A549 (cell line): ENCODE data around the gene PRELP. TPM values are rescaled to one million over a fixed set of nuclear protein-coding genes. Genes with fewer than 3 reads are reported as not detected.

Experiments
- ATAC-seq, 2 experiments: fragments of 200-7000 bp in 1 of 2; fragments of >200 bp in 1 of 2; cut with Nextera tagmentation in 1 of 2; cut with Tn5 transposase in 1 of 2; 3 replicates each; pipeline versions ENCODE4 v1.8.0 to v1.9.1; 2018 to 2020; ENCODE audit warnings: mild to moderate bottlenecking in 1 of 2, moderate library complexity in 1 of 2
- CTCF ChIA-PET: fragments of 300-600 bp; sonication (Branson Sonifier 250); formaldehyde crosslinking; extraction: SDS; loops from one replicate; lab custom pipeline; 2021; ENCODE audit warnings: antibody characterized with exemption, inconsistent platforms; lab: Yijun Ruan, JAX
- POLR2A ChIA-PET: fragments of 350-600 bp; formaldehyde crosslinking; extraction: SDS; loops from one replicate; lab custom pipeline; 2021; ENCODE audit warnings: antibody characterized with exemption, inconsistent platforms; lab: Yijun Ruan, JAX
- DNase-seq, 2 experiments: peaks; one replicate each; pipeline versions ENCODE4 v3.0.0 to v3.0.0-alpha.2; 2011 to 2016; ENCODE audit warnings: low read depth in 1 of 2, low spot score in 1 of 2
- FAIRE-seq: peaks from 2 replicates; lab custom pipeline; 2011; peaks lifted over from hg19 to GRCh38; lab: Jason Lieb, UNC
- H3K27ac ChIP-seq, 2 experiments: fragments of >200 bp; sonication (Bioruptor Twin); formaldehyde crosslinking; 3 replicates each; pipeline ENCODE4 v1.5.1; 2016 to 2017
- H3K4me1 ChIP-seq: fragments of >200 bp; sonication (Bioruptor Twin); formaldehyde crosslinking; 3 replicates; pipeline ENCODE4 v1.6.1; 2016
- H3K4me2 ChIP-seq: fragments of >200 bp; sonication (Bioruptor Twin); formaldehyde crosslinking; 3 replicates; pipeline ENCODE4 v1.6.1; 2016
- H3K4me3 ChIP-seq: fragments of >200 bp; sonication (Bioruptor Twin); formaldehyde crosslinking; 3 replicates; pipeline ENCODE4 v1.5.1; 2016
- H3K9me3 ChIP-seq: fragments of >200 bp; sonication (Bioruptor Twin); formaldehyde crosslinking; 3 replicates; pipeline ENCODE4 v1.6.1; 2016
- ATOH8 ChIP-seq: fragments of 250-450 bp; sonication (Bioruptor Pico); IDR thresholded peaks from 2 replicates; pipeline ENCODE4 v1.5.0; 2020; ENCODE audit warnings: low read depth, mild to moderate bottlenecking, moderate library complexity
- CHD2 ChIP-seq: fragments of 150-350 bp; IDR thresholded peaks from 2 replicates; pipeline ENCODE4 v1.6.1; 2014; ENCODE audit warnings: low read length; ENCODE audit not compliant: partially characterized antibody
- CTCF ChIP-seq: fragments of >200 bp; sonication (Bioruptor Twin); formaldehyde crosslinking; IDR thresholded peaks from 3 replicates; pipeline ENCODE4 v1.5.1; 2016
- EHF ChIP-seq: fragments of 250-450 bp; sonication (Bioruptor Pico); IDR thresholded peaks from 2 replicates; pipeline ENCODE4 v1.5.0; 2020; ENCODE audit warnings: mild to moderate bottlenecking
- ESRRA ChIP-seq: fragments of 150-350 bp; IDR thresholded peaks from 2 replicates; pipeline ENCODE4 v1.6.1; 2014; ENCODE audit warnings: mild to moderate bottlenecking, low read length, borderline replicate concordance
- FOSB ChIP-seq: fragments of 250-450 bp; sonication (Bioruptor Pico); IDR thresholded peaks from 2 replicates; pipeline ENCODE4 v1.5.0; 2020; ENCODE audit warnings: mild to moderate bottlenecking, moderate library complexity
- FOXS1 ChIP-seq: fragments of 250-450 bp; sonication (Bioruptor Pico); IDR thresholded peaks from 2 replicates; pipeline ENCODE4 v1.5.0; 2020; ENCODE audit warnings: mild to moderate bottlenecking, moderate library complexity
- HEYL ChIP-seq: fragments of 250-450 bp; sonication (Bioruptor Pico); IDR thresholded peaks from 2 replicates; pipeline ENCODE4 v1.8.0; 2021; ENCODE audit warnings: mild to moderate bottlenecking, moderate library complexity
- JUN ChIP-seq, 2 experiments: fragments of >200 bp; sonication (Bioruptor Twin); formaldehyde crosslinking; IDR thresholded peaks; 2 replicates in 1 of 2; 3 replicates in 1 of 2; pipeline ENCODE4 v1.6.1; 2016 to 2017
- JUNB ChIP-seq: fragments of >200 bp; sonication (Bioruptor Twin); formaldehyde crosslinking; IDR thresholded peaks from 2 replicates; pipeline ENCODE4 v1.6.1; 2016
- MYC ChIP-seq: IDR thresholded peaks from 2 replicates; pipeline ENCODE4 v1.6.1; 2012; ENCODE audit warnings: mild to moderate bottlenecking, inconsistent platforms, low read length, improper control_type of control experiment, borderline replicate concordance
- NR3C1 ChIP-seq: fragments of >200 bp; sonication (Bioruptor Twin); formaldehyde crosslinking; IDR thresholded peaks from 3 replicates; pipeline ENCODE4 v1.6.1; 2017
- PBX3 ChIP-seq: IDR thresholded peaks from 2 replicates; pipeline ENCODE4 v1.6.1; 2012
- PHF8 ChIP-seq: fragments of 200-600 bp; sonication (generic); IDR thresholded peaks from 2 replicates; pipeline ENCODE4 v1.6.1; 2016; ENCODE audit warnings: low read depth, mild to moderate bottlenecking, antibody characterized with exemption, moderate library complexity, borderline replicate concordance
- POLR2A ChIP-seq: IDR thresholded peaks from 2 replicates; pipeline ENCODE4 v1.6.1; 2012; ENCODE audit warnings: mild to moderate bottlenecking, low read length
- RARB ChIP-seq: fragments of 250-450 bp; sonication (Bioruptor Pico); IDR thresholded peaks from 2 replicates; pipeline ENCODE4 v1.8.0; 2021; ENCODE audit warnings: mild to moderate bottlenecking, moderate library complexity
- RFX5 ChIP-seq: fragments of 450-650 bp; IDR thresholded peaks from 2 replicates; pipeline ENCODE4 v1.7.1; 2014; ENCODE audit warnings: antibody characterized with exemption, mild to moderate bottlenecking, moderate library complexity
- RNF2 ChIP-seq: fragments of 200-600 bp; sonication (generic); IDR thresholded peaks from 2 replicates; pipeline ENCODE4 v1.6.1; 2016; ENCODE audit warnings: low read depth, mild to moderate bottlenecking, antibody characterized with exemption, moderate library complexity, borderline replicate concordance
- SMC3 ChIP-seq: fragments of >200 bp; sonication (Bioruptor Twin); formaldehyde crosslinking; IDR thresholded peaks from 3 replicates; pipeline ENCODE4 v1.6.1; 2018; ENCODE audit warnings: inconsistent platforms
- SREBF2 ChIP-seq: fragments of 450-650 bp; IDR thresholded peaks from 2 replicates; pipeline ENCODE4 v1.6.1; 2014; ENCODE audit warnings: mild to moderate bottlenecking, moderate library complexity
- USF2 ChIP-seq: fragments of 450-650 bp; IDR thresholded peaks from 2 replicates; pipeline ENCODE4 v1.6.1; 2014; ENCODE audit warnings: antibody characterized with exemption
- ZC3H11A ChIP-seq: fragments of 450-650 bp; IDR thresholded peaks from 2 replicates; pipeline ENCODE4 v1.6.1; 2014; ENCODE audit warnings: antibody characterized with exemption, mild to moderate bottlenecking
- ZFP36 ChIP-seq: fragments of 450-650 bp; IDR thresholded peaks from 2 replicates; pipeline ENCODE4 v1.6.1; 2014; ENCODE audit warnings: borderline replicate concordance; ENCODE audit not compliant: partially characterized antibody
- WGBS: methylation state at CpG from one replicate; pipeline ENCODE4 v1.1.6; 2017; ENCODE audit errors: missing lambda C conversion rate; 5-methylcytosine and 5-hydroxymethylcytosine counted together
- polyA plus RNA-seq, 4 experiments: library from polyadenylated mRNA; depleted of rRNA in 3 of 4; stranded (reverse); fragments of >200 nt; fragmentation: RNase III in 1 of 4; extraction: RNeasy Plus Mini Kit Qiagen cat#74134 plus additional on column Dnase treatment in 1 of 4; gene quantifications; 2 replicates in 3 of 4; 3 replicates in 1 of 4; pipeline ENCODE4 v1.2.3, GENCODE V29; 2011 to 2017
- TF ChIP-seq, protein P1 (sequence below): IDR thresholded peaks from 2 replicates; pipeline ENCODE4 v1.6.1; 2012
- TF ChIP-seq, protein P2 (sequence below): fragments of 150-350 bp; IDR thresholded peaks from 2 replicates; pipeline ENCODE4 v1.6.1; 2014; ENCODE audit warnings: low read depth, mild to moderate bottlenecking, low read length
- TF ChIP-seq, protein P3 (sequence below): IDR thresholded peaks from 2 replicates; pipeline ENCODE4 v1.6.1; 2012; ENCODE audit warnings: low read depth, borderline replicate concordance

Gene PRELP
- polyA plus RNA-seq, 2 of the 4 experiments (the other 2 are of a cell fraction) = not detected

GRCh38 chr1:203478986-203479385 lies 3.4 kb downstream of the PRELP start:
- no peak overlapping the region for H3K4me3 ChIP-seq
- FAIRE-seq (no peak), DNase-seq (no peak)
- POLR2A ChIA-PET = no interaction called here
- no peak for TF ChIP-seq RNF2
- TF ChIP-seq, protein P1, sequence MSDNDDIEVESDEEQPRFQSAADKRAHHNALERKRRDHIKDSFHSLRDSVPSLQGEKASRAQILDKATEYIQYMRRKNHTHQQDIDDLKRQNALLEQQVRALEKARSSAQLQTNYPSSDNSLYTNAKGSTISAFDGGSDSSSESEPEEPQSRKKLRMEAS = no peak
- no peak for TF ChIP-seq SMC3
- TF ChIP-seq FOSB (CRISPR knock-in tag) = no peak
- TF ChIP-seq RFX5 = no peak
- no peak for TF ChIP-seq MYC
- TF ChIP-seq JUNB = no peak
- no peak for TF ChIP-seq RARB (CRISPR knock-in tag)
- no peak for TF ChIP-seq CHD2
- TF ChIP-seq PHF8 = no peak
- no peak for TF ChIP-seq CTCF
- TF ChIP-seq, protein P2, sequence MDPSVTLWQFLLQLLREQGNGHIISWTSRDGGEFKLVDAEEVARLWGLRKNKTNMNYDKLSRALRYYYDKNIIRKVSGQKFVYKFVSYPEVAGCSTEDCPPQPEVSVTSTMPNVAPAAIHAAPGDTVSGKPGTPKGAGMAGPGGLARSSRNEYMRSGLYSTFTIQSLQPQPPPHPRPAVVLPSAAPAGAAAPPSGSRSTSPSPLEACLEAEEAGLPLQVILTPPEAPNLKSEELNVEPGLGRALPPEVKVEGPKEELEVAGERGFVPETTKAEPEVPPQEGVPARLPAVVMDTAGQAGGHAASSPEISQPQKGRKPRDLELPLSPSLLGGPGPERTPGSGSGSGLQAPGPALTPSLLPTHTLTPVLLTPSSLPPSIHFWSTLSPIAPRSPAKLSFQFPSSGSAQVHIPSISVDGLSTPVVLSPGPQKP = no peak
- no peak for TF ChIP-seq ESRRA
- no peak for TF ChIP-seq ZFP36
- TF ChIP-seq PBX3 = no peak
- no peak for TF ChIP-seq JUN (IDR thresholded peaks at IDR 0.05)
- no peak for TF ChIP-seq NR3C1
- no peak for TF ChIP-seq HEYL (CRISPR knock-in tag)
- no peak for TF ChIP-seq SREBF2
- TF ChIP-seq, all 56 proteins: peak for 0
- CTCF ChIA-PET = interaction anchor here (1.0 to 25.5 kb wide), 6 partner anchors 9 to 210 kb away, joined by 3 to 352 read pairs (median 6); no protein-coding TSS in a partner anchor
- no peak overlapping the region for H3K27ac ChIP-seq
- no peak overlapping the region for H3K4me2 ChIP-seq
- 93% methylated on average over 5 of the region's 5 CpGs for WGBS
- ATAC-seq = no peak
- H3K4me1 ChIP-seq = peaks cover 13% of the 10 kb centered on the region
- no peaks in the 10 kb centered on the region for H3K9me3 ChIP-seq

- CTCF ChIA-PET = interaction anchor here (1.0 to 25.5 kb wide), 4 partner anchors 8 to 137 kb away, joined by 4 to 352 read pairs (median 22); no protein-coding TSS in a partner anchor
- POLR2A ChIA-PET = no interaction called here
- no peak for ATAC-seq
- DNase-seq = no peak
- Histone ChIP-seq H3K4me1 (peaks cover 13% of the 10 kb centered on the region), H3K9me3 (no peaks in the 10 kb centered on the region), H3K27ac (no peak overlapping the region), H3K4me2 (no peak overlapping the region), H3K4me3 (no peak overlapping the region)
- no peak for FAIRE-seq
- TF ChIP-seq FOXS1 (no peak), ATOH8 (CRISPR knock-in tag) (no peak), ESRRA (no peak), HEYL (CRISPR knock-in tag) (no peak), RARB (CRISPR knock-in tag) (no peak), USF2 (no peak), POLR2A (no peak), SMC3 (no peak), PBX3 (no peak), EHF (CRISPR knock-in tag) (no peak), ZC3H11A (no peak)
- TF ChIP-seq, protein P3, sequence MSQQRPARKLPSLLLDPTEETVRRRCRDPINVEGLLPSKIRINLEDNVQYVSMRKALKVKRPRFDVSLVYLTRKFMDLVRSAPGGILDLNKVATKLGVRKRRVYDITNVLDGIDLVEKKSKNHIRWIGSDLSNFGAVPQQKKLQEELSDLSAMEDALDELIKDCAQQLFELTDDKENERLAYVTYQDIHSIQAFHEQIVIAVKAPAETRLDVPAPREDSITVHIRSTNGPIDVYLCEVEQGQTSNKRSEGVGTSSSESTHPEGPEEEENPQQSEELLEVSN = no peak
- 69% methylated on average over 2 of the region's 2 CpGs for WGBS
Observed at GRCh38 chr1:203479646-203480045, 4.0 kb downstream of the PRELP start.
